ENCODE measurements around the gene METTL2B.
"Not testable (repeated sequence)": the region's sequence is repeated elsewhere in the genome, so short reads cannot be mapped to it uniquely, and the experiment has no call there.

Gene METTL2B

DNA sequence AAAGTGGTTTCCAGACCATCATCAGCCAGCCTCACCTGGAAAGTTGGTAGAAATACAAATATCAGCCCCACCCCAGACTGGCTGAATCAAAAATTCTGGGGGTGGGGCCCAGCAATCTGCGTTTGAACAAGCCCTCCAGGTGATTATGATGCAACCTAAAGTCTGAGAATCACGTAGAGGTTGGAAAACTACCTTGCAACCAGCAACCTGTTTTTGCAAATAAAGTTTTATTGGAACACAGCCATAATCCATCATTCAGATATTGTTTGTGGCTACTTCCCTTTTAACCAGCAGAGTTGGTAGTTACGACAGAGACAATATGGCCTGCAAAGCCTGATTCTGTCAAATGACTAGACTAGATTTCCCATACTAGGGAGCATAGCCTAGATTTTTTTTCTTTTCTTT lies 49.5 kb downstream of the METTL2B start:
- H3K9me3 Mint-ChIP-seq; H3K4me3 Mint-ChIP-seq; H3K27me3 Mint-ChIP-seq; H3K36me3 Mint-ChIP-seq (ENCODE audit: low read depth); DNase-seq; H3K27ac Mint-ChIP-seq: not testable (repeated sequence)
- peaks cover 21% of the 10 kb centered on the region for H3K4me1 Mint-ChIP-seq (ENCODE audit: low read depth)

DNA sequence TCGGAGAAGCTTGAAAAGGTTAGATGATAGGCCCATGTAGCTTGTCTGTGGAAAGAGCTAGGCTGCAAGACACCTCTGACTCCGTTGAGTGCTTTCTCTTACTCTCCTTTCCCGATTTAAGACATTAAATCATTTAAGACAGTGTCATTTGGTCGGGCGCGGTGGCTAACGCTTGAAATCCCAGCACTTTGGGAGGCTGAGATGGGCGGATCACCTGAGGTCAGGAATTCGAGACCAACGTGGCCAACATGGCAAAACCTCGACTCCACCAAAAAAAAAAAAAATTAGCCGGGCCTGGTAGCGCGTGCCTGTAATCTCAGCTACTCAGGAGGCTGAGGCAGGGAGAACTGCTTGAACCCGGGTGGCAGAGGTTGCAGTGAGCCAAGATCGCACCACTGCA lies 52.6 kb downstream of the METTL2B start:
- H3K27ac Mint-ChIP-seq, H3K9me3 Mint-ChIP-seq, H3K27me3 Mint-ChIP-seq, DNase-seq, H3K4me3 Mint-ChIP-seq: not testable (repeated sequence)
- Mint-ChIP-seq H3K4me1 (ENCODE audit: low read depth) (peaks cover 24% of the 10 kb centered on the region), H3K36me3 (ENCODE audit: low read depth) (peaks cover 17% of the 10 kb centered on the region)

DNA sequence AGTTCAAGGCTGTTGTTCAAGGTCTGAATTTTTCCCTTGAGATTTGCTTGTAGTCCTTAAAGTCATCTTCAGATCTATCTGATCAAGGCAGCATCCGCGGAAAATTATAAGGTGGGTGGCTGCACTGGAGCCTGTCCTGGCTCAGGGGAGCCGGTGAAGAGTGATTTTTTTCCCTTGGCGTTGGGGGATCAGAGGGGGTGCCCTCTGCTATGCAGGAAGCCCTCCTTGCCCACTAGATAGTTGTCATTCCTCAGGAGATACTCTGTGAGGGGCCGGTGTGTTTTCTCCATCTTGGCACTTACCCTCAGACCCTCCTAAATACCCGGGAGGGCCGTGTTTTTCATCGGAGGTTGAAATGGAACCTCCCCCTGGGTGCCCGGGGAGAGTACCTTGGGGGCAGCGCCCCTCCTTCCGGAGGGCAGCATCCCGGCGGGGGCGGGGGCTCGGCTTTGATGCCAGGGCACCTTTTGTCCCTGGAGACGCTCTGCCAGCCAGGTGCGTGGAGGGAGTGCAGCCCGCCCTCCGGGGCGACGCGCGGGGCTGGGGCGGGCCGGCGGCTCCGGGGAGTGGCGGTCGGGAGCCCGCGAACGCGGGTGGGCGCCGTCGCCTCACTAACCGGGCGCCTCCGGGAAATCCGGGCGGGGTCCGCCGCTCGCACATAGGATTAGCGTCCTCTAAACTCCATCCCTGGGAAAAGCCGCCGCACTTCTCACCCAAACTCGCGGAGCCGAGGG lies 53.7 kb downstream of the METTL2B start:
- not testable (repeated sequence) for H3K9me3 Mint-ChIP-seq, DNase-seq, H3K27me3 Mint-ChIP-seq
- peak overlapping the region; percentile 82 for H3K4me3 Mint-ChIP-seq
- H3K27ac Mint-ChIP-seq: peak overlapping the region; percentile 90
- H3K36me3 Mint-ChIP-seq (ENCODE audit: low read depth): peaks cover 27% of the 10 kb centered on the region
- H3K4me1 Mint-ChIP-seq (ENCODE audit: low read depth): peaks cover 30% of the 10 kb centered on the region

DNA sequence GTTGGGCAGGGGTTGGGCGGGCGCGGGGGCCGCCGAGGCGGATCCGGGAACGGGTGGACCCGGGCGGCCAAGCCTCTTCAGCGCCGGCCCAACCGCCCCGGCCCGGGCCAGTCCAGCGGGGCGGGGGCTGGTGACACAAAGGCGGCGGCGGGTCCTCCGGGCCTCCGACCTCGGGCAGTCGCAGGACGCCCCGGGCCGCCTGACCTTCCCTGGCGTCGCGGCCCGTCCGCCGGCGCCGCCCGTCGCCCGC lies 54.2 kb downstream of the METTL2B start:
- Mint-ChIP-seq H3K27ac (no peak overlapping the region), H3K4me3 (peak overlapping the region; percentile 48), H3K27me3 (no peaks in the 10 kb centered on the region), H3K4me1 (ENCODE audit: low read depth) (peaks cover 31% of the 10 kb centered on the region), H3K9me3 (no peaks in the 10 kb centered on the region), H3K36me3 (ENCODE audit: low read depth) (peaks cover 32% of the 10 kb centered on the region)
- no peak for DNase-seq

DNA sequence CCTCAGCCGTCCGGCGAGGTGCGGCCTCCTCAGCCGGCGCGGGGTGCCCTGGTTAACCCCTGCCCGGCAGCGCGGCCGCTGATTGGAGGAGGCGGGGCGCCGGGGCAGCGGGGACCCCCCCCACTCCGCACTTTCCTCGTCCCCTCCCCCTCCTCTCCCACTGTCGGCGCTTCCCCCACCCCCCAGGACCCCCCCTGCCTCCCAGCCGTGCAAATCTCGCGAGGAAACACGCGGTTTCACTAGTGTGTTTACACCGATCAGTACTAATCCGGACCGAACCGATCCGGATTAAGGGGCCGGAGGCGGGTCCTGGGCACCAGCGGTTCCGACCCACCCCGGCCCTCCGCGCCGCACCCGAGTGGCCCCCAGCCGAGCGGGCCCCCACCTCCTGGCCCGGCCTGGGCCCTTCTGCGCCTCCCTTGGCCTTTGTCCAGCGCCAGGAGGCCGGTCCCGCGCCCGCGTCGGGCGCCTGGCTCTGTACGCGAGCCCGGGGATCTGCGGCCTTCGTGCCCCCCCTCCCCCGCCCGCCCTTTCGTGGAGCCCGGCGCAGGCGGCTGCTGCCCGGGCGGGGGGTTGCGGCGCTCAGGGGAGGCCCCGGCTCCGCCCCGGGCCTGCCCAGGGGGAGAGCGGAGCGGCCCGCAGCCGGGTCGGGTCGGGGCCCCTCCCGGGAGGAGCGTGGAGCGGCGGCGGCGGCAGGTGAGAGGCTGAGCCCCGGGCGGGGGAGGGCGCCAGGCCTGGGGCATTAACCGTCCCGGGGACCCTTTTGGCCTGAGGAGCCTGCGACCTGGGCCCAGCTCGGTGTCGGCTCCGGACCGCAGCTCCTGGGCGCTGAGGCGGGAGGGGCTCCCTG lies 54.8 kb downstream of the METTL2B start:
- peak; percentile 83 for DNase-seq
- peak overlapping the region; percentile 66 for H3K4me3 Mint-ChIP-seq
- H3K36me3 Mint-ChIP-seq (ENCODE audit: low read depth): peaks cover 37% of the 10 kb centered on the region
- not testable (repeated sequence) for H3K27me3 Mint-ChIP-seq, H3K9me3 Mint-ChIP-seq
- H3K4me1 Mint-ChIP-seq (ENCODE audit: low read depth): peaks cover 31% of the 10 kb centered on the region
- peak overlapping the region; percentile 66 for H3K27ac Mint-ChIP-seq

DNA sequence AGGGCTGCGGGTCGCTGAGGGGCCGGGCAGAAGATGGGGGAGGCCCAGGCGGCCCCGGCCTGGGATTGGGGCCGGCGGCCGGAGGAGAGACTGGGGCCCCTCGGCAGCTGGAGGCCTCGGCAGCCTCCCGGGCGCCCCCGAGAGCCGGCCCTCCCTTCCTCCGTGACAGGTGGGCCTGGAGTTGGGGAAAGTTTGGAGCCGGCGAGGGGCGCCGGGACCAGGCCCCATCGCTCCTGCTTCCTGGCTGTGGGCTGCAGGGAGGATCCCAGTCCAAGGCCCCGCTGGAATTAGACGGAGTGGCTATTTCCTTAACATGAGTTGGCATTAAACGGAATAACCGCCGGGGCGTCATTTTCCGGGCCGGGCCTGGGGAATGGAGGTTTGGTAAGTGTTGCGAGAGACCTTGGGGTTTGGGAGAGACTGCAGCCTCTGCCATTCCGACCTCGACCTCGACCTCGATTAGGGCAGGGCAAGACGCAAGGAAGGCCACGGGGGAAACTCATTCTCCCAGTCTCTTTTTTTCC lies 55.5 kb downstream of the METTL2B start:
- Mint-ChIP-seq H3K4me3 (peak overlapping the region; percentile 91), H3K36me3 (ENCODE audit: low read depth) (peaks cover 40% of the 10 kb centered on the region), H3K27ac (peak overlapping the region; percentile 97), H3K4me1 (ENCODE audit: low read depth) (peaks cover 34% of the 10 kb centered on the region)
- H3K27me3 Mint-ChIP-seq, H3K9me3 Mint-ChIP-seq: not testable (repeated sequence)
- DNase-seq: peak; percentile 67

DNA sequence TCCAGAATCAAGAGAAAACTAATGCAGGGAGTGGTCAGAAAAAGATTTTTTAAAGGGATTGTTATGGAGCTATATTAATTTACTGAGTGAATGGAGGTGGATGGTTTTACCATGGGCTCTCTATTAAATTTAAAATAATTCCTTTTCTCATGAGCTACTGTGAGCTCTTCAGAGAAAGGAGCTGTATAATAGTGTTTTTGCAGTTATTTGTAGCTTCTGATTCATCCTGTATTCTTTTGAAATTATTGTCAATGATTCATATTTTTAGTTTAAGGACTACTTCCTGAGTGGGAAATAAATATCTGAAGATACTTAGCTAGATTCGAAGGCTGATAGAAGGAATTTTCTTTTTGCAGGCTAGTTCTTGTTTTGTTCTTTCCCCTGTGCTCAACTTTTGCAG lies 56.4 kb downstream of the METTL2B start:
- H3K9me3 Mint-ChIP-seq, DNase-seq, H3K27me3 Mint-ChIP-seq: not testable (repeated sequence)
- Mint-ChIP-seq H3K4me1 (ENCODE audit: low read depth) (peaks cover 38% of the 10 kb centered on the region), H3K4me3 (peak overlapping the region; percentile 91), H3K27ac (peak overlapping the region; percentile 97), H3K36me3 (ENCODE audit: low read depth) (peaks cover 46% of the 10 kb centered on the region)

DNA sequence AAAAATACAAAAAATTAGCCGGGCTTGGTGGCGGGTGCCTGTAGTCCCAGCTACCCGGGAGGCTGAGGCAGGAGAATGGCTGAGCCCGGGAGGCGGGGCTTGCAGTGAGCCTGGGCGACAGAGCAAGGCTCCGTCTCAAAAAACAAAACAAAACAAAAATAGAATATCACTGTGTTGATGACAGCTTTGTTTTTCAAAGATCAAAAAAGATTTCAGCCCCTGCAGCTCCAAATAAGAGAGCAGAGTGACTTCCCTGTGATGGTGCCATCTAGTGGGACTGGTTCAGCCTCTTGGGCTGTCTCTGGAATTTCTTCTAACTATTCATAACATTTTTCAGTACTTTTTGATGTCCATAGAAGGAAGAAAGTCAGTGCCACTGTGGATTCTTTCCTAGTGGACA lies 60.9 kb downstream of the METTL2B start:
- not testable (repeated sequence) for H3K9me3 Mint-ChIP-seq, DNase-seq, H3K4me3 Mint-ChIP-seq, H3K27me3 Mint-ChIP-seq
- H3K4me1 Mint-ChIP-seq (ENCODE audit: low read depth): peaks cover 43% of the 10 kb centered on the region
- peaks cover 78% of the 10 kb centered on the region for H3K36me3 Mint-ChIP-seq (ENCODE audit: low read depth)
- H3K27ac Mint-ChIP-seq: peak overlapping the region; percentile 18

DNA sequence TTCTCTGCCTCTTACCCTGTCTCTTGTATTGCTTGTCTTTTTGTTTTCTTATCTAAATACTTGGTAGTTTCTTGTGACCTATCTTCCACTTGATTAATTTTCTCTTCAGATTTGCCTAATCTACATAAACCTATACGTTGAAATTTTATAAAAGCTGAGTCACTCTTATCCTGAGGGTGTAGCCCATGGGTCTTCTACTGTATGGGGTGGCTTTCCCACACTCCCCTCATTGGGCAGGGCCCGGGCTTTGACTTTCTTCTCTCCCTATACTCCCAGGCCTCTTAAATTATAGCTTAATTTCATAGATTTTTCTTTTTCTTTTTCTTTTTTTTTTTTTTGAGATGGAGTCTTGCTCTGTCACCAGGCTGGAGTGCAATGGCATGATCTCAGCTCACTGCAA lies 66.0 kb downstream of the METTL2B start:
- peaks cover 80% of the 10 kb centered on the region for H3K36me3 Mint-ChIP-seq (ENCODE audit: low read depth)
- DNase-seq, H3K4me3 Mint-ChIP-seq, H3K9me3 Mint-ChIP-seq, H3K27me3 Mint-ChIP-seq: not testable (repeated sequence)
- H3K27ac Mint-ChIP-seq: peak overlapping the region; percentile 56
- H3K4me1 Mint-ChIP-seq (ENCODE audit: low read depth): peaks cover 27% of the 10 kb centered on the region

DNA sequence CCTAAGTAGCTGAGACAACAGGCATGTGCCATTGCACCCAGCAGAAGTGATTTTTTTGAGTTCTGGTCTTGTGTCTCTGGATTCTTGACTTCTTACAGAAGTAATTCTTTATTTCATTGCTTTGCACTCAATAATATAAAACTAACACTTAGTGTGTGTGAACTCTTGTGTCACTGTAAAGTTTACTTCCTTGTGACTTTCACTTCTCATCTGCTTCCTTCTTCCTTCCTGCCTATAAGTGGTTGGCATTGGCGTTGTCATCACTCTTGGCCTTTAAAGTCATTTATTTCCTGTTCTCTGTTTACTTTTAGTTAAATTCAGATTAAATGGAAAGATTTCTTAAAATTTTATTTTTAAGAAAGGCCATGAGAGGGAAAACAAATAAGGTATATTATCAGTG lies 66.8 kb downstream of the METTL2B start:
- H3K27ac Mint-ChIP-seq, H3K4me3 Mint-ChIP-seq, H3K9me3 Mint-ChIP-seq, H3K27me3 Mint-ChIP-seq, DNase-seq: not testable (repeated sequence)
- Mint-ChIP-seq H3K4me1 (ENCODE audit: low read depth) (peaks cover 24% of the 10 kb centered on the region), H3K36me3 (ENCODE audit: low read depth) (peaks cover 81% of the 10 kb centered on the region)

DNA sequence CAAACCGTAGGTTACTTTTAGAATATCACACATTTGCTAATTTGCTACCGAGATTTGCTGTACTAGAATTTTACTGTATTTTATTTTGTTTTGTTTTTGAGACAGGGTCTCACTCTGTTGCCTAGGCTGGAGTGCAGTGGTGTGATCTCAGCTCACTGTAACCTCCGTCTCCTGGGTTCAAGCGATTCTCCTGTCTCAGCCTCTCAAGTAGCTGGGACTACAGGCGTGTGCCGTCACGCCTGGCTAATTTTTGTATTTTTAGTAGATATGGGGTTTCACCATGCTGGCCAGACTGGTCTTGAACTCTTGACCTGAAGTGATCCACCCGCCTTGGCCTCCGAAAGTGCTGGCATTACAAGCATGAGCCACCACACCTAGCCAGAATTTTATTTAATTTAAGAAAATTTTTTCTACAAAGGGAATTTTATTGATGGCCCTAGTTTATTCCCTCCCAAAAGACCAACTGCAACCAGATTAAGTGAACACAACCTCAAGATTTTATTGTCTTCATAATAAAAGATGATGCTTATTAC lies 69.8 kb downstream of the METTL2B start:
- H3K4me3 Mint-ChIP-seq, H3K27ac Mint-ChIP-seq, DNase-seq, H3K27me3 Mint-ChIP-seq, H3K9me3 Mint-ChIP-seq: not testable (repeated sequence)
- Mint-ChIP-seq H3K4me1 (ENCODE audit: low read depth) (peaks cover 26% of the 10 kb centered on the region), H3K36me3 (ENCODE audit: low read depth) (peaks cover 70% of the 10 kb centered on the region)

DNA sequence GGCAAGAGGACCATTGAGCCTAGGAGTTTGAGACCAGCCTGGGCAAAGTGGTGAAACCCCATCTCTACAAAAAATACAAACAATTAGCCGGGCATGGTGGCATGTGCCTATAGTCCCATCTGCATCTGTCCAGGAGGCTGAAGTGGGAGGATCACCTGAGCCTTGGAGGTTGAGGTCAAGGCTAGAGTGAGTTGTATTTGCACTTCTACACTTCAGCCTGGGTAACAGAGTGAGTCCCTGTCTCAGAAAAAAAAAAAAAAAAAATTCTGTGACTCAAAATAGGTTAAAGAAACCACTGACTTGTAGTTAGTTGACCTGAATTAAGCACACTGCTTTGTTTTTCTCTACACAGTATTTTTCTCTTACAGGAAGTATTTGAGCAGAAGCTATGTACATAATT lies 74.4 kb downstream of the METTL2B start:
- H3K27me3 Mint-ChIP-seq: no peaks in the 10 kb centered on the region
- no peaks in the 10 kb centered on the region for H3K9me3 Mint-ChIP-seq
- H3K4me1 Mint-ChIP-seq (ENCODE audit: low read depth): peaks cover 20% of the 10 kb centered on the region
- H3K36me3 Mint-ChIP-seq (ENCODE audit: low read depth): peaks cover 45% of the 10 kb centered on the region
- no peak overlapping the region for H3K4me3 Mint-ChIP-seq
- H3K27ac Mint-ChIP-seq: no peak overlapping the region
- no peak for DNase-seq

DNA sequence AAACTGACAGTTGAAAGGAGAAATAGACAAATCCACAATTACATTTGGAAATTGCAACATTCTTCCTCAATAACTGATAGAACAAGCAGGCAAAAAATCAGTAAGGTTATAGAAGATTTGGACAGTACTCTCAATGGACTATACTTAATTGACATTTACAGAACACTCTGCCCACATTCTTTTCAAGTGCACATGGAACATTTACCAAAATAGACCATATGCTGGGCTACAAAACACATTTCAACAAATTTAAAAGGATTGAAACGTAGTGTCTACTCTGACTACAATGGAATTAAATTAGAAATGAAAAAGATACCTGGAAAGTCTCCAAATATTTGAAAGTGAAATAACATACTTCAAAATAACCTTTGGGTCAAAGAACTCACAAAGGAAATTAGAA lies 77.8 kb downstream of the METTL2B start:
- not testable (repeated sequence) for H3K9me3 Mint-ChIP-seq, DNase-seq, H3K27me3 Mint-ChIP-seq, H3K4me3 Mint-ChIP-seq, H3K27ac Mint-ChIP-seq
- peaks cover 28% of the 10 kb centered on the region for H3K36me3 Mint-ChIP-seq (ENCODE audit: low read depth)
- H3K4me1 Mint-ChIP-seq (ENCODE audit: low read depth): peaks cover 16% of the 10 kb centered on the region

Data from activated T-cell treated with anti-CD3 and anti-CD28 coated beads, Interleukin-2, amount 50 U/mL, for 24 hours (primary cell).